Gastroesophageal sphincter (tissue), 4 donors: ENCODE results near the gene CADM2. TPM values are rescaled to one million over a fixed set of nuclear protein-coding genes. Genes with fewer than 3 reads are reported as not detected.

ENCODE experiments used
- ATAC-seq: fragments of 150-250 bp; one replicate; pipeline ENCODE4 v1.9.1; 2016; ENCODE audit warnings: mild to moderate bottlenecking, moderate library complexity
- H3K27ac ChIP-seq, 4 donors: fragments of 200-600 bp; sonication (generic) in 3 of 4; 1 replicate in 3 of 4; 2 replicates in 1 of 4; pipeline ENCODE4 v1.5.1; 2016 to 2019
- H3K27me3 ChIP-seq: fragments of 200-600 bp; sonication (generic); one replicate; pipeline ENCODE4 v1.5.1; 2019
- H3K36me3 ChIP-seq, 2 donors: fragments of 200-600 bp; sonication (generic); one replicate each; pipeline ENCODE4 v1.5.1; 2019; ENCODE audit warnings: control low read depth in 1 of 2
- H3K4me1 ChIP-seq, 3 donors: fragments of 200-600 bp; sonication (generic); 1 replicate in 2 of 3; 2 replicates in 1 of 3; pipeline ENCODE4 v1.5.1; 2016 to 2019; ENCODE audit warnings: control low read depth in 2 of 3
- H3K4me3 ChIP-seq, 2 donors: fragments of 200-600 bp; sonication (generic); one replicate each; pipeline ENCODE4 v1.5.1; 2019; ENCODE audit warnings: mild to moderate bottlenecking in 1 of 2, moderate library complexity in 1 of 2
- H3K9me3 ChIP-seq, 3 donors: fragments of 200-600 bp; sonication (generic); one replicate each; pipeline ENCODE4 v1.5.1; 2017 to 2019; ENCODE audit warnings: control low read depth in 2 of 3
- EP300 ChIP-seq: sonication (generic); formaldehyde crosslinking; IDR thresholded peaks from one replicate; pipeline ENCODE4 v1.6.1; 2017; ENCODE audit warnings: antibody characterized with exemption, mild to moderate bottlenecking
- POLR2A ChIP-seq, 2 donors: fragments of 450-650 bp; IDR thresholded peaks; one replicate each; pipeline ENCODE4 v1.6.1; 2017; ENCODE audit warnings: antibody characterized with exemption in 2 of 2, mild to moderate bottlenecking in 2 of 2, moderate library complexity in 1 of 2
- POLR2AphosphoS5 ChIP-seq: sonication (generic); formaldehyde crosslinking; IDR thresholded peaks from one replicate; pipeline ENCODE4 v1.6.1; 2017; ENCODE audit warnings: antibody characterized with exemption
- WGBS, 2 donors: methylation state at CpG; one replicate each; pipeline ENCODE4 v1.1.5; 2018; ENCODE audit warnings: low coverage in 1 of 2; 5-methylcytosine and 5-hydroxymethylcytosine counted together
- total RNA-seq, 4 donors: library from RNA; depleted of rRNA; stranded (reverse); fragments of >200 nt; gene quantifications; one replicate each; pipeline ENCODE4 v1.1.0, GENCODE V29; 2016
- TF ChIP-seq, protein P1 (sequence below), 4 experiments: fragments of 200-600 bp in 2 of 4; fragments of 450-650 bp in 2 of 4; sonication (generic) in 1 of 4; IDR thresholded peaks; one replicate each; pipeline ENCODE4 v1.5.1; 2017 to 2019; ENCODE audit warnings: antibody characterized with exemption in 4 of 4, mild to moderate bottlenecking in 2 of 4, moderate library complexity in 2 of 4

Gene CADM2
- total RNA-seq, 4 donors from 2014 or later = 8.2 to 10.1 (median 9.4) TPM

DNA sequence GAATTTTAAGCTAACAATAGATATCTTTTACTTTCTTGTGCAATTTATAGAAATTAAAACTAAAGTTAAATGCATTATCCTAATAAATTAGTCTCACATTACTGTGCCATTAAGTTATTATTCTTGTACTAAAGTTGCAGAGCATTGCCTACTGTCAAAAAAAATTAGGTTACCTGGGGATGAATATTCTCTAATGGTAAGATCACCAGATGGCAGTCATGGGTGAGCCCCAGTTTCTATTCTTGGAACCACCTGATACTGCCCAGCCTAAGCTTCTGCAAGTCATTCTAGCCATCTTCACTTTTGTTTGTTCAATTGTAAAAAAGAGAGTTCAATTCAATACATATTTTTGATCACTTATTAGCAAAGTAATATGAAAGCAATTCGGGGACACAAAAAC is 213.2 kb downstream of the CADM2 start:
- H3K4me1 ChIP-seq = no peaks in the 10 kb centered on the region
- no peak for ATAC-seq
- H3K36me3 ChIP-seq = no peaks in the 10 kb centered on the region
- no peak overlapping the region for H3K27ac ChIP-seq
- H3K4me3 ChIP-seq = no peak overlapping the region
- WGBS, 2 donors = 75 to 83% methylated on average over 1 of the region's 1 CpG
- H3K27me3 ChIP-seq = no peaks in the 10 kb centered on the region
- H3K9me3 ChIP-seq = no peaks in the 10 kb centered on the region
- no peak for TF ChIP-seq POLR2A (IDR thresholded peaks at IDR 0.05)
- no peak for TF ChIP-seq POLR2AphosphoS5
- no peak for TF ChIP-seq EP300
- TF ChIP-seq, protein P1, sequence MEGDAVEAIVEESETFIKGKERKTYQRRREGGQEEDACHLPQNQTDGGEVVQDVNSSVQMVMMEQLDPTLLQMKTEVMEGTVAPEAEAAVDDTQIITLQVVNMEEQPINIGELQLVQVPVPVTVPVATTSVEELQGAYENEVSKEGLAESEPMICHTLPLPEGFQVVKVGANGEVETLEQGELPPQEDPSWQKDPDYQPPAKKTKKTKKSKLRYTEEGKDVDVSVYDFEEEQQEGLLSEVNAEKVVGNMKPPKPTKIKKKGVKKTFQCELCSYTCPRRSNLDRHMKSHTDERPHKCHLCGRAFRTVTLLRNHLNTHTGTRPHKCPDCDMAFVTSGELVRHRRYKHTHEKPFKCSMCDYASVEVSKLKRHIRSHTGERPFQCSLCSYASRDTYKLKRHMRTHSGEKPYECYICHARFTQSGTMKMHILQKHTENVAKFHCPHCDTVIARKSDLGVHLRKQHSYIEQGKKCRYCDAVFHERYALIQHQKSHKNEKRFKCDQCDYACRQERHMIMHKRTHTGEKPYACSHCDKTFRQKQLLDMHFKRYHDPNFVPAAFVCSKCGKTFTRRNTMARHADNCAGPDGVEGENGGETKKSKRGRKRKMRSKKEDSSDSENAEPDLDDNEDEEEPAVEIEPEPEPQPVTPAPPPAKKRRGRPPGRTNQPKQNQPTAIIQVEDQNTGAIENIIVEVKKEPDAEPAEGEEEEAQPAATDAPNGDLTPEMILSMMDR (IDR thresholded peaks at IDR 0.05) = no peak

DNA sequence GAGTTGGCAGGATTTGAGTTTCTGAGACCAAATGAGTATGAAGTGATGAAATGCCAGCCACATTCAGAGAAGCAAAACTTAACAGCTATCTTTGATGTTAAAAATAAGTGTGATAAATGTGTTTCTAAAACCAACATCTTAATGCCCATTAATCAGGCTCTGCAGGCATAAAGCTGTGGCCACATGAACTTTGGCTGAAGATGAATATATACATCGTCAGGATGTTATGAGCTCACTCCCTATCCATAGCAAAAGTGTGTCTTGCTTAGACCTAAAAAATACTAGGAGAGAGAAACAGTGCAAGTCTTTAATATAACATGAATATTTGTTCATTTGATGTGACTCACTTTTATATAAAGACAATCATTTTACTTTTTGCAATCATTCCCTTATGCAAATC is 218.0 kb downstream of the CADM2 start:
- H3K36me3 ChIP-seq = no peaks in the 10 kb centered on the region
- H3K4me3 ChIP-seq = no peak overlapping the region
- no peak overlapping the region for H3K27ac ChIP-seq
- H3K9me3 ChIP-seq = no peaks in the 10 kb centered on the region
- TF ChIP-seq EP300 (no peak), POLR2AphosphoS5 (no peak), POLR2A (IDR thresholded peaks at IDR 0.05) (no peak)
- TF ChIP-seq, protein P1 (IDR thresholded peaks at IDR 0.05) = no peak
- 33 to 50% methylated on average over 1 of the region's 1 CpG for WGBS, 2 donors
- H3K27me3 ChIP-seq = no peaks in the 10 kb centered on the region
- ATAC-seq = no peak
- no peaks in the 10 kb centered on the region for H3K4me1 ChIP-seq

DNA sequence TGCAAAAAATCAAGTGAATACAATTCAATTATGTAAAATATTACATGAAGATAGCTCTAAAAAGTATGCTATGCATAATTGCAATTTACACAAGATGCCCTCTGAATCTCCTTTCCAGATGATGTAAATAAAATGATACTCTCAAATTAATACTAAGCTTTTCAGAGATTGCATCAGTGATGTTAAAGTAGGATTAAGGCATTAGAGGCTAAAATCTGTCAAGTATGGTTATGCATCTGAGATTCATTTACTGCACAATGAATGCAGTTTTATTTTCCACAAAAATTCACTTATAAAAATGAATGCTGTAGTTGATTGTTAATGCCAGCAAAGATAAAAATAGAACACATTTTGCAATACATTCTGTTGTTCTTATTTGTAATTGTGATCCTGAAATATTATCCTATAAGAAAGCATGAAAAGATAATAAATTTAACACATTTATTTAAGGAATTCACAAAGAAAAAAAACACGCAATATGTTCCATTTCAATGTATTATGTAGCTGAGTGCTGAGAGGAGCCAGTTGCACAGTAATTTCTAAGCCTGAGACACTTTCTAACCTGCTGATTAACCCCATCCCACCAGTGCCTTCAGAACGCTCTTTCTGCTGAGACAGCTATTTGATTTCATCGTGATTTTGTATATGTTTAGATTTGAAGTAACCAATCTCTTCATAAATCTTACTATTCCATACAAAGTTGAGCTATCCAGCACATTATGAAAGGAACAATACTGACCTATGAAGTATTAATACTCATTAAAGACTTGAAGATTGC is 224.4 kb downstream of the CADM2 start:
- Histone ChIP-seq H3K4me1 (no peaks in the 10 kb centered on the region), H3K36me3 (no peaks in the 10 kb centered on the region), H3K4me3 (no peak overlapping the region), H3K9me3 (no peaks in the 10 kb centered on the region), H3K27me3 (no peaks in the 10 kb centered on the region), H3K27ac (no peak overlapping the region)
- TF ChIP-seq POLR2A (IDR thresholded peaks at IDR 0.05) = no peak
- TF ChIP-seq, protein P1 (IDR thresholded peaks at IDR 0.05) = no peak
- no peak for TF ChIP-seq EP300
- no peak for TF ChIP-seq POLR2AphosphoS5
- no peak for ATAC-seq
- WGBS, 2 donors = 28 to 31% methylated on average over 3 of the region's 3 CpGs

DNA sequence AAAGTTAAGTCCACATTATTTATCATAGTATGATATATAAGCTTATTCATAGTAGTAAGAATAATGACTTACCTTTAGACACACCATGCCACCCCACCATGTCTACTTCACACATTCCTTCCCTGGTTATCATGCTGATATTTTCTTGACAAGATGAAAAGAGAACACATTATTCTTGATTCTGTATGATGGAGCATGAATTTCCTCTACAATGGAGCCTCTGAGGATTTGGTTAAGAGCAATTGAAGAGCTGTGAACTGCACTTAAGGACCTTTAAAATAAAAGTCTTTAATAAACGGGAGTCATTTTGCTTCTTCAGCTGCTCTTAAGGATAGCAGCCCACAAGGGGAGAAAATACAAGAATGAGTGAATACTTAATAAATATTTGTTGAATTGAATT is 226.7 kb downstream of the CADM2 start:
- Histone ChIP-seq H3K9me3 (no peaks in the 10 kb centered on the region), H3K27ac (no peak overlapping the region), H3K4me3 (no peak overlapping the region), H3K27me3 (no peaks in the 10 kb centered on the region), H3K36me3 (no peaks in the 10 kb centered on the region), H3K4me1 (no peaks in the 10 kb centered on the region)
- no peak for ATAC-seq
- WGBS, 2 donors = 38 to 45% methylated on average over 1 of the region's 1 CpG
- TF ChIP-seq POLR2AphosphoS5 (no peak), EP300 (no peak), POLR2A (IDR thresholded peaks at IDR 0.05) (no peak)
- TF ChIP-seq, protein P1 (IDR thresholded peaks at IDR 0.05) = no peak

DNA sequence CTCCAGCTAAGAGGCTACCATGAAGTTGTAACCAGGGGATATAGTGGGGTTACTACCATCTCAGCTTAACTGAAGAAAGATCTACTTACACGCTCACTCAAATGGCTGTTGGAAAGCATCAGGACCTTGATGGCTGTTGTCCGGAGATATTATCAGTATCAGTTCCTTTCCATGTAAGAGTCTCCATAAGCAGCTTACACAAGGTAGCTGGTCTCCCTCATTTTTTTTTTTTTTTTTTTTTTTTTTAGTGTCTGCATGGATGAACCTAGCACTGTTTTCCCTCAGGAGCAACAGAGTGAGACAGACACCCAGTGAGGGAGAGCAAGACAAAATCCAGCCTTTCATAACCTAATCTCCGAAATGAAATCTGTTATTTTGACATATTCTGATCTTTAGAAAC is 230.9 kb downstream of the CADM2 start:
- TF ChIP-seq POLR2A (IDR thresholded peaks at IDR 0.05) (no peak), POLR2AphosphoS5 (no peak), EP300 (no peak)
- TF ChIP-seq, protein P1 (IDR thresholded peaks at IDR 0.05) = no peak
- 88 to 100% methylated on average over 2 to 3 of the region's 3 CpGs for WGBS, 2 donors
- Histone ChIP-seq H3K27ac (no peak overlapping the region), H3K9me3 (no peaks in the 10 kb centered on the region), H3K4me1 (no peaks in the 10 kb centered on the region), H3K36me3 (no peaks in the 10 kb centered on the region), H3K27me3 (no peaks in the 10 kb centered on the region), H3K4me3 (no peak overlapping the region)
- no peak for ATAC-seq
